Stimulated activated CD4-positive, alpha-beta T cell treated with anti-CD3 and anti-CD28 coated beads, Interleukin-15, amount 100 ng/mL, for 24 hours (primary cell): ENCODE data around the gene MPHOSPH10.
"Not testable (repeated sequence)": the region's sequence is repeated elsewhere in the genome, so short reads cannot be mapped to it uniquely, and the experiment has no call there.

ENCODE experiments used
- DNase-seq: peaks from one replicate; pipeline ENCODE4 v3.0.0-alpha.2; 2020

Gene MPHOSPH10

DNA sequence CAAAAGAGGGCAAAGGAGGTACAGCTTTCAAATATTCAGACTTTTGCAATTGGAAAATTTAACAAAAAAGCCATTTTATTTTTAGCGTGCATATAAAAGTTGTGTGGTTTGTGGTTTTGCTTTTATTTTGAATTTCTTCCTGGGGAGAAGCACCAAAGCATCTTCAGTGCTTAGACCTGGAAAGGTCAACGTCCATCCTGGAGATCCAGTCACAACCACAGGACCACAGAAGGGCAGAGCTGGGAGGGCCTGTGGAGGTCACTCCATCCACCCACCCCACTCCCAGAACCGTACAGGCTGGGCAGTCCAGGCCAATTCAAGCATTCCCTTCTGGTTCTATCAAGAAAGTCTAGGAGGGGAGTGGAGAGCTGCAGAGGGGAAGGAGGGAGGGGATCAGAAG is 43.8 kb downstream of the MPHOSPH10 start:
- no peak for DNase-seq

GRCh38 chr2:71178836-71179235 is 48.4 kb downstream of the MPHOSPH10 start:
- not testable (repeated sequence) for DNase-seq

- DNase-seq: no peak
Measured at GRCh38 chr2:71181316-71181715, 50.9 kb downstream of the MPHOSPH10 start.

GRCh38 chr2:71183306-71184115 is 53.1 kb downstream of the MPHOSPH10 start:
- not testable (repeated sequence) for DNase-seq

GRCh38 chr2:71186973-71187372 is 56.5 kb downstream of the MPHOSPH10 start:
- DNase-seq: no peak

DNA sequence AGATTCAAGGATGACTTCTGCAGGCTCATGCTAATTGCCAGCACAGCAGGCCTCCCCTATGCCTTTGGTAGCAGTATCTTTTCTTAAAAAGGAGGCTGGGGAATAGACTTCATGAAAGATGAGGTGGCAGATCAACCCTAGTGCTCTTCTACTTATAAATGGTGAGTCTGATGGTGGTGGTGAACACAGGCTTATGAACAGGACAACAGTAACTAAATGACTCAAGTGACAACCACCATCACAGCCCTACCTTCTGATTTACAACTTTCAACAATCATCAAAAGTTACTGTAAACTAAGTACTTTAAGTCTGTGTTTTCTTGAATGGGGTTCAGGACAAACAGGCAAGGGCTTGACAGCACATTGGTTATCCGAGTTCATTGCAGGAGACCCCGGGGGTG is 57.2 kb downstream of the MPHOSPH10 start:
- no peak for DNase-seq

DNA sequence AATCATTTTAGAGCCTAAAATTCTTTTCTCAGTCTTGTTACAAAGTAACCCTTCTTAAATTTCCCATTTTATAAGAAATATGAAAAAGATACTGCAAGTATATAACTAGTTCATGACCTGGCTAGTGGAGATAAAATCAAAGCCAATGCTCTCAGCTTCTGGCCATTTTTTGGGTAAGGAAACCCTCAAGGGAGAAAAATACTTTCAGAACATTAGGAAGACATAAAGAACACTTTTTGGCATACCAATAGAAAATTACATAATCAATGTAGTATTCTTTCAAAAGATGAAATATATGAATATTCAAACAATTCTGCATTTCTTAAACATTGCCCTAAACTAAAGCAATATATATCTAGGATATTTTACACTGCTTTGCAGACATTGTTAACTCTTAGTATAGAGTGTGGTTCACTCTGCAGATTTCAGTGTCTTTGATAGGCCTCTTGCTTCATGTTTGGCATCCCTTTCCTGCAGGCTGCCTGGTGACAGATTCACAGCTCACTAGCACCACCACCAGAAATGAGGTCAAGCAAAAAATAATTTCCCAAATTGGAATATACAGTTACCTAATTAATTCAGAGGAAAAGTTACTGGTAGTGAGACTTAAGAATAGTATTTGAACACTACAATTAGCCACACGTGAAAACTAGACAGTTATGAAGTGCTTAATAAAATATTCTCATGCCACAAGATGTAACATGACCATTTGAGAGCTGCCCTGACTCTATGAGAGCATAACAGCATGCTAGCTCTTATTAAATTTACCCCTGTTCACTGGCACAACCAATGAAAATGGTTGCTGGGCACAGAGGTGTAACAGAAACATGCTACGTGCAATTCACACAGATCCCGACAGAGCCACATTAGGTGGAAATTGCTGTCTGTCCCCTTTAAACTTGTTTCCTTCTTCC is 60.5 kb downstream of the MPHOSPH10 start:
- DNase-seq: no peak

DNA sequence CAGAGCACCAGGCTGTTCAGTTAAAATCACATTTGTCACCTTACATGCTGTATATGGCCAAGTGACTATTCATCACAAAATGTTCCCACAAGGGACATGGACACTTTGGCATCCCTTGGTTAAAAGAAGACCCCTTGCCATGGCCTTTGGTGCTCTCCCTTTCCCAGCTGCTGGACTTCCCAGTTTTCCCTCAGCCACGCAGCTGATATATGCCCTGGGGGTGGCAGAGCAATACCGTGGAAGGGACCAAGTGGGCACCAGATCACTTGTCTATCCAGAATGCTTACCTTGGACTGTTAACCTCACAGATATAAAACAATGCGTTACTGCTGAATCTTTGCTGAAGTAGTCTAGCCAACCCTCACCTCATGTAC is 61.1 kb downstream of the MPHOSPH10 start:
- DNase-seq: no peak
